Activated naive CD8-positive, alpha-beta T cell treated with anti-CD3 and anti-CD28 coated beads, Interleukin-2, amount 50 U/mL, for 24 hours (primary cell): ENCODE results near the gene ACRBP.

ENCODE experiments used
- ATAC-seq: fragments of 150-1000 bp; cut with Tn5 transposase; one replicate; pipeline ENCODE4 v1.10.0; 2021
- DNase-seq: peaks from one replicate; pipeline ENCODE4 v3.0.0; 2021
- H3K27ac Mint-ChIP-seq: one replicate; pipeline ENCODE4 v1.8.0; 2021; ENCODE audit warnings: mild to moderate bottlenecking, mixed read lengths
- H3K27me3 Mint-ChIP-seq: one replicate; pipeline ENCODE4 v1.8.0; 2021; ENCODE audit warnings: mixed read lengths
- H3K36me3 Mint-ChIP-seq: one replicate; pipeline ENCODE4 v1.8.0; 2021; ENCODE audit warnings: low read depth, mixed read lengths
- H3K4me1 Mint-ChIP-seq: one replicate; pipeline ENCODE4 v1.8.0; 2021; ENCODE audit warnings: mixed read lengths
- H3K4me3 Mint-ChIP-seq: one replicate; pipeline ENCODE4 v1.8.0; 2021; ENCODE audit warnings: mild to moderate bottlenecking, moderate library complexity, mixed read lengths
- H3K9me3 Mint-ChIP-seq: one replicate; pipeline ENCODE4 v1.8.0; 2021; ENCODE audit warnings: mixed read lengths

ACRBP gene

GRCh38 chr12:6638305-6638704 is 8.9 kb downstream of the ACRBP start:
- H3K4me3 Mint-ChIP-seq = no peak overlapping the region
- H3K9me3 Mint-ChIP-seq = peaks cover 4% of the 10 kb centered on the region
- H3K27ac Mint-ChIP-seq = peak overlapping the region; percentile 22
- DNase-seq = no peak
- ATAC-seq = no peak
- peaks cover 44% of the 10 kb centered on the region for H3K4me1 Mint-ChIP-seq
- H3K36me3 Mint-ChIP-seq = peaks cover 3% of the 10 kb centered on the region
- H3K27me3 Mint-ChIP-seq = no peaks in the 10 kb centered on the region

- peak; percentile 56 for DNase-seq
- Mint-ChIP-seq H3K4me1 (peaks cover 67% of the 10 kb centered on the region), H3K36me3 (no peaks in the 10 kb centered on the region), H3K27me3 (no peaks in the 10 kb centered on the region), H3K9me3 (no peaks in the 10 kb centered on the region), H3K27ac (peak within 1 kb of the TSS; percentile 93), H3K4me3 (peak within 1 kb of the TSS; percentile 74)
- peak; percentile 60 for ATAC-seq
These were observed 11.2 kb downstream of the ACRBP start, which contains the start of gene LPAR5 for GRCh38 chr12:6635856-6636531. Gene LPAR5, minus strand, starts transcription at chr12:6635959. Its CDS starts 14,711 bp downstream, at chr12:6621248.

GRCh38 chr12:6635375-6635855 is 11.8 kb downstream of the ACRBP start:
- DNase-seq (peak; percentile 72), ATAC-seq (peak; percentile 86)
- Mint-ChIP-seq H3K4me1 (peaks cover 73% of the 10 kb centered on the region), H3K36me3 (no peaks in the 10 kb centered on the region), H3K9me3 (no peaks in the 10 kb centered on the region), H3K27ac (peak overlapping the region; percentile 93), H3K4me3 (peak overlapping the region; percentile 74), H3K27me3 (no peaks in the 10 kb centered on the region)

GRCh38 chr12:6632026-6632983 is 14.9 kb downstream of the ACRBP start:
- Mint-ChIP-seq H3K4me3 (peak overlapping the region; percentile 79), H3K9me3 (no peaks in the 10 kb centered on the region)

GRCh38 chr12:6631549-6631961 is 15.7 kb downstream of the ACRBP start:
- Mint-ChIP-seq H3K36me3 (no peaks in the 10 kb centered on the region), H3K4me3 (peak overlapping the region; percentile 79), H3K27ac (peak overlapping the region; percentile 98), H3K9me3 (no peaks in the 10 kb centered on the region), H3K4me1 (peaks cover 87% of the 10 kb centered on the region), H3K27me3 (no peaks in the 10 kb centered on the region)
- peak; percentile 42 for DNase-seq
- ATAC-seq = peak; percentile 5

More at GRCh38 chr12:6632026-6632983, 14.9 kb downstream of the ACRBP start:
- peak; percentile 51 for ATAC-seq
- DNase-seq = peak; percentile 60
- no peaks in the 10 kb centered on the region for H3K27me3 Mint-ChIP-seq
- peaks cover 81% of the 10 kb centered on the region for H3K4me1 Mint-ChIP-seq
- no peaks in the 10 kb centered on the region for H3K36me3 Mint-ChIP-seq
- peak overlapping the region; percentile 98 for H3K27ac Mint-ChIP-seq

- ATAC-seq (no peak), DNase-seq (no peak)
- Mint-ChIP-seq H3K9me3 (no peaks in the 10 kb centered on the region), H3K4me3 (peak overlapping the region; percentile 79), H3K27ac (peak overlapping the region; percentile 98), H3K27me3 (no peaks in the 10 kb centered on the region), H3K4me1 (peaks cover 82% of the 10 kb centered on the region), H3K36me3 (no peaks in the 10 kb centered on the region)
These were observed 16.5 kb downstream of the ACRBP start for GRCh38 chr12:6630736-6631135.

GRCh38 chr12:6627616-6628015 is 19.6 kb downstream of the ACRBP start:
- peaks cover 51% of the 10 kb centered on the region for H3K4me1 Mint-ChIP-seq
- peak overlapping the region; percentile 90 for H3K27ac Mint-ChIP-seq
- H3K9me3 Mint-ChIP-seq = no peaks in the 10 kb centered on the region
- DNase-seq = no peak
- no peaks in the 10 kb centered on the region for H3K36me3 Mint-ChIP-seq
- no peak for ATAC-seq
- no peaks in the 10 kb centered on the region for H3K27me3 Mint-ChIP-seq
- H3K4me3 Mint-ChIP-seq = peak overlapping the region; percentile 80

GRCh38 chr12:6626654-6627283 is 20.5 kb downstream of the ACRBP start:
- no peaks in the 10 kb centered on the region for H3K36me3 Mint-ChIP-seq
- DNase-seq = no peak
- peaks cover 43% of the 10 kb centered on the region for H3K4me1 Mint-ChIP-seq
- H3K4me3 Mint-ChIP-seq = no peak overlapping the region
- no peaks in the 10 kb centered on the region for H3K9me3 Mint-ChIP-seq
- peak overlapping the region; percentile 38 for H3K27ac Mint-ChIP-seq
- no peaks in the 10 kb centered on the region for H3K27me3 Mint-ChIP-seq
- peak; percentile 58 for ATAC-seq

- Mint-ChIP-seq H3K36me3 (no peaks in the 10 kb centered on the region), H3K27ac (peak overlapping the region; percentile 39), H3K4me3 (peak overlapping the region; percentile 57), H3K27me3 (no peaks in the 10 kb centered on the region), H3K4me1 (peaks cover 13% of the 10 kb centered on the region), H3K9me3 (no peaks in the 10 kb centered on the region)
- ATAC-seq (no peak), DNase-seq (no peak)
These were observed 26.4 kb downstream of the ACRBP start for GRCh38 chr12:6620885-6621274.

- Mint-ChIP-seq H3K27ac (no peak overlapping the region), H3K4me3 (peak overlapping the region; percentile 57), H3K4me1 (peaks cover 13% of the 10 kb centered on the region), H3K27me3 (no peaks in the 10 kb centered on the region), H3K9me3 (no peaks in the 10 kb centered on the region), H3K36me3 (no peaks in the 10 kb centered on the region)
- DNase-seq = peak; percentile 67
- peak; percentile 75 for ATAC-seq
These were observed 26.9 kb downstream of the ACRBP start for GRCh38 chr12:6620137-6620884.

- ATAC-seq = no peak
- Mint-ChIP-seq H3K4me1 (peaks cover 25% of the 10 kb centered on the region), H3K27me3 (no peaks in the 10 kb centered on the region), H3K36me3 (no peaks in the 10 kb centered on the region), H3K4me3 (no peak overlapping the region), H3K9me3 (no peaks in the 10 kb centered on the region), H3K27ac (no peak overlapping the region)
- DNase-seq = no peak
These were observed 28.6 kb downstream of the ACRBP start for GRCh38 chr12:6618483-6619225.

GRCh38 chr12:6615802-6616201 is 31.4 kb downstream of the ACRBP start:
- peak overlapping the region; percentile 14 for H3K27ac Mint-ChIP-seq
- no peak for DNase-seq
- no peak overlapping the region for H3K4me3 Mint-ChIP-seq
- peaks cover 50% of the 10 kb centered on the region for H3K4me1 Mint-ChIP-seq
- H3K36me3 Mint-ChIP-seq = no peaks in the 10 kb centered on the region
- H3K9me3 Mint-ChIP-seq = no peaks in the 10 kb centered on the region
- ATAC-seq = no peak
- H3K27me3 Mint-ChIP-seq = no peaks in the 10 kb centered on the region

GRCh38 chr12:6614513-6615172 is 32.6 kb downstream of the ACRBP start:
- ATAC-seq (no peak), DNase-seq (no peak)
- no peaks in the 10 kb centered on the region for H3K27me3 Mint-ChIP-seq
- peak overlapping the region; percentile 42 for H3K27ac Mint-ChIP-seq
- H3K9me3 Mint-ChIP-seq = no peaks in the 10 kb centered on the region
- peaks cover 49% of the 10 kb centered on the region for H3K4me1 Mint-ChIP-seq
- no peak overlapping the region for H3K4me3 Mint-ChIP-seq
- no peaks in the 10 kb centered on the region for H3K36me3 Mint-ChIP-seq
